HCT116 (cell line): ENCODE measurements around the gene NRGN. TPM values are rescaled to one million over a fixed set of nuclear protein-coding genes. Genes with fewer than 3 reads are reported as not detected.

Experiments
- ATAC-seq: fragments of 200-7000 bp; cut with Tn5 transposase; 2 replicates; pipeline ENCODE4 v1.9.1; 2020; ENCODE audit warnings: mild to moderate bottlenecking, moderate library complexity
- BruUV-seq: library from RNA; stranded (reverse); fragments of 400-500 nt; replicated peaks from 2 replicates; lab custom pipeline; 2021; lab: Mats Ljungman, UMichigan
- CTCF ChIA-PET: fragments of 300-600 bp; sonication (Branson Sonifier 250); formaldehyde crosslinking; loops from one replicate; lab custom pipeline; 2021; ENCODE audit warnings: antibody characterized with exemption; lab: Charles Lee
- POLR2A ChIA-PET: fragments of 300-600, 350-600 bp; sonication (Branson Sonifier 250); formaldehyde crosslinking; loops from one replicate; lab custom pipeline; 2021; ENCODE audit warnings: antibody characterized with exemption; lab: Charles Lee
- RAD21 ChIA-PET, 2 experiments: fragments of 300-600 bp; sonication (Branson Sonifier 250); formaldehyde crosslinking; loops; one replicate each; lab custom pipeline; 2023; ENCODE audit warnings: low total read pairs in 2 of 2; ENCODE audit not compliant: uncharacterized antibody in 2 of 2, unreplicated experiment in 2 of 2, low non-redundant PET in 1 of 2; lab: Charles Lee
- DNase-seq: peaks from one replicate; pipeline ENCODE4 v3.0.0-alpha.2; 2010; ENCODE audit warnings: low read depth, low spot score
- H2AFZ ChIP-seq: fragments of 200-600 bp; shearing (Covaris generic), sonication (generic); 2 replicates; pipeline ENCODE4 v1.6.1; 2017; ENCODE audit warnings: low read depth, mixed run types, mixed read lengths, antibody characterized with exemption, low read length; ENCODE audit not compliant: poor library complexity, severe bottlenecking
- H3K27ac ChIP-seq: 2 replicates; pipeline ENCODE4 v1.5.1; 2012; ENCODE audit warnings: low read depth, low read length
- H3K27me3 ChIP-seq: fragments of 200-600 bp; sonication (generic); 2 replicates; pipeline ENCODE4 v1.6.1; 2016; ENCODE audit warnings: mixed run types, low read length, mixed read lengths; ENCODE audit not compliant: insufficient read depth
- H3K36me3 ChIP-seq, 2 experiments: fragments of 200-500 bp in 1 of 2; fragments of 200-600 bp in 1 of 2; sonication (Bioruptor generic) in 1 of 2; sonication (generic) in 1 of 2; 2 replicates each; pipeline versions ENCODE4 v1.5.1 to v1.6.1; 2014 to 2016; ENCODE audit warnings: low read length in 2 of 2, inconsistent platforms in 1 of 2, mixed read lengths in 1 of 2, mixed run types in 1 of 2; ENCODE audit not compliant: insufficient read depth in 2 of 2, control insufficient read depth in 1 of 2
- H3K4me1 ChIP-seq, 2 experiments: fragments of 200-600 bp in 1 of 2; sonication (generic) in 1 of 2; 2 replicates each; pipeline versions ENCODE4 v1.5.1 to v1.6.1; 2012 to 2017; ENCODE audit warnings: low read length in 2 of 2, inconsistent platforms in 1 of 2, mild to moderate bottlenecking in 1 of 2, mixed read lengths in 1 of 2, mixed run types in 1 of 2, moderate library complexity in 1 of 2; ENCODE audit not compliant: insufficient read depth in 2 of 2, control insufficient read depth in 1 of 2
- H3K4me2 ChIP-seq: fragments of 200-600 bp; sonication (generic); 2 replicates; pipeline ENCODE4 v1.6.1; 2017; ENCODE audit warnings: mixed run types, low read length, mixed read lengths
- H3K4me3 ChIP-seq, 2 experiments: fragments of 200-600 bp in 1 of 2; sonication (generic) in 1 of 2; replicated peaks in 1 of 2; 2 replicates each; pipeline ENCODE4 v1.5.1; 2011 to 2016; ENCODE audit warnings: low read length in 2 of 2, control low read depth in 1 of 2, low read depth in 1 of 2, mild to moderate bottlenecking in 1 of 2, mixed read lengths in 1 of 2, mixed run types in 1 of 2
- H3K79me2 ChIP-seq: fragments of 200-600 bp; sonication (generic); 2 replicates; pipeline ENCODE4 v1.6.1; 2017; ENCODE audit warnings: mild to moderate bottlenecking, mixed run types, low read length, moderate library complexity, mixed read lengths; ENCODE audit not compliant: insufficient read depth
- H3K9ac ChIP-seq: fragments of 200-600 bp; sonication (generic); 2 replicates; pipeline ENCODE4 v1.6.1; 2016; ENCODE audit warnings: low read length, mixed read lengths
- H3K9me2 ChIP-seq: fragments of 200-600 bp; sonication (generic), shearing (Covaris generic); 2 replicates; pipeline ENCODE4 v1.6.1; 2017; ENCODE audit warnings: mixed run types, mild to moderate bottlenecking, moderate library complexity; ENCODE audit not compliant: insufficient read depth
- H3K9me3 ChIP-seq, 2 experiments: fragments of 200-500 bp in 1 of 2; fragments of 200-600 bp in 1 of 2; sonication (Bioruptor generic) in 1 of 2; sonication (generic) in 1 of 2; 2 replicates each; pipeline ENCODE4 v1.6.1; 2014 to 2017; ENCODE audit warnings: low read length in 2 of 2, mixed read lengths in 2 of 2, inconsistent platforms in 1 of 2, low read depth in 1 of 2, mild to moderate bottlenecking in 1 of 2, mixed run types in 1 of 2, moderate library complexity in 1 of 2; ENCODE audit not compliant: control insufficient read depth in 1 of 2, insufficient read depth in 1 of 2
- H4K20me1 ChIP-seq: fragments of 200-600 bp; sonication (generic), shearing (Covaris generic); 2 replicates; pipeline ENCODE4 v1.6.1; 2017; ENCODE audit warnings: mixed run types, mild to moderate bottlenecking, moderate library complexity; ENCODE audit not compliant: insufficient read depth
- CEBPB ChIP-seq: IDR thresholded peaks from 2 replicates; pipeline ENCODE4 v1.6.1; 2012; ENCODE audit warnings: low read depth
- ELF1 ChIP-seq: IDR thresholded peaks from 2 replicates; pipeline ENCODE4 v1.6.1; 2012; ENCODE audit warnings: low read depth, borderline replicate concordance
- EZH2 ChIP-seq: fragments of 200-600 bp; sonication (generic); IDR thresholded peaks from 2 replicates; pipeline ENCODE4 v1.6.1; 2017; ENCODE audit warnings: antibody characterized with exemption, mixed run types
- EZH2phosphoT487 ChIP-seq: fragments of 200-600 bp; IDR thresholded peaks from 2 replicates; pipeline ENCODE4 v1.6.1; 2018; ENCODE audit warnings: antibody characterized with exemption, borderline replicate concordance
- FOSL1 ChIP-seq: IDR thresholded peaks from 2 replicates; pipeline ENCODE4 v1.6.1; 2012; ENCODE audit warnings: low read depth
- JUND ChIP-seq: IDR thresholded peaks from 2 replicates; pipeline ENCODE4 v1.6.1; 2012
- SRF ChIP-seq: IDR thresholded peaks from 2 replicates; pipeline ENCODE4 v1.6.1; 2012; ENCODE audit warnings: low read depth
- TCF7L2 ChIP-seq: IDR thresholded peaks from 2 replicates; pipeline ENCODE4 v1.7.0; 2011; ENCODE audit warnings: borderline replicate concordance, inconsistent platforms; ENCODE audit not compliant: insufficient read depth, insufficient read length; ENCODE audit errors: extremely low read depth
- ZBTB33 ChIP-seq: IDR thresholded peaks from 2 replicates; pipeline ENCODE4 v1.6.1; 2011; ENCODE audit warnings: mild to moderate bottlenecking, low read length, moderate library complexity; ENCODE audit not compliant: insufficient replicate concordance; ENCODE audit errors: extremely low read depth
- intact Hi-C: fragments of 100-400 bp; cut with micrococcal nuclease; formaldehyde crosslinking; loops from 2 replicates; pipeline ENCODE4 v1.10.0; 2022
- total RNA-seq: library from RNA; stranded (reverse); gene quantifications from one replicate; pipeline ENCODE4 v1.2.1, GENCODE V29; 2021; ENCODE audit not compliant: unreplicated experiment

The NRGN gene
- total RNA-seq, 1 experiment from 2014 or later = 33.3 TPM

DNA sequence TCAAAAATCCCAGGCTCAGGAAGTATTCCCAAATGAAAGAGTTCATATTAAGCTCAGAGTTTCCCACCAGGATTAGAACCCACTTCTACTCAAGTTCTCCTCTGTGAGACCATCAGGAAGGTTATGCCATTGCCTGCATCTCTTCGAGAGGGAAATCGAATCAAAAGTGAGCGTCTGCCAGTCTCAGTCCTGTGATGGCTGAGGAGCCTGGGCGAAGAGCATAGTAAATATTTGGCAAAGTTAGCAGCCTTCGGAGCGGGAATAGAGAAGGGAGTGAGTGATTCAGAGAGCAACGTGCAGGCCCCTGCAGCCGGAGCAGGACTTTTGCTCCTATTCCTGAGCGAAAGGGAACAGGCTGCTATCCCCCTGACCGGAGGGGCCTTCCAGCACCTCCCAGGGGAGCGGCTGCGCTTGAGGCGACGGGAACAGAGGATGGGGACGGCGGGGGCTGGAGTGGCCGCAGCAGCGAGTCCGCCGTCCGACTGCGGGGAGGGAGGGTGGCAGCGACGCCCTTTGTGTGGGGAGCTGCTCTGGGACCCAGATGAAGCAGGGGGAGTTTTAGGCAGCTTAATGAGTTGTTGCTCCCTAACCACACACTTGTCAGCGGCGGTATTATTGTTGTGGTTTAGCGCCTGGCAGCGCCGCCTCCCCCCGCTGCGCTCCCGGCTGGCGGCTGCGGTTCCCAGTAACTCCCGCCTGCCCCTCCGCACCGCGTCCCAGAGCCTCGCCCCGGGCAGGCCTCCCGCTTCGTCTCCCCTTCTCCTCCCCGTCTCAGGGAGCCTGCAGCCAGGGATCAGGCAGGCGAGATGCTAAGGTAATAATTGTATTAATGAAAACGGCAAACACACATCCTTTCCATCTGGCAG is 21.7 kb upstream of the NRGN start:
- no peaks in the 10 kb centered on the region for H3K36me3 ChIP-seq
- BruUV-seq = no TSS peak
- H3K9me3 ChIP-seq = no peaks in the 10 kb centered on the region
- DNase-seq = no peak
- no peaks in the 10 kb centered on the region for H3K9me2 ChIP-seq
- no peaks in the 10 kb centered on the region for H3K79me2 ChIP-seq
- TF ChIP-seq JUND (no peak), ELF1 (no peak), FOSL1 (no peak), TCF7L2 (peak; percentile 88), EZH2phosphoT487 (peak; percentile 99), EZH2 (peak; percentile 99; the same call in 1 of the 2 replicates), CEBPB (no peak), SRF (no peak), ZBTB33 (no peak)
- CTCF ChIA-PET = no interaction called here
- no peaks in the 10 kb centered on the region for H4K20me1 ChIP-seq
- H3K27ac ChIP-seq = no peak overlapping the region
- ATAC-seq = peak; percentile 84
- H3K9ac ChIP-seq = no peak overlapping the region
- intact Hi-C loops = no loop called here
- POLR2A ChIA-PET = no interaction called here
- H3K27me3 ChIP-seq = peaks cover 74% of the 10 kb centered on the region
- H3K4me2 ChIP-seq = peak overlapping the region; percentile 62
- RAD21 ChIA-PET = no interaction called here
- no peak overlapping the region for H2AFZ ChIP-seq
- peaks cover 7 to 11% of the 10 kb centered on the region in 2 experiments; a peak in 3 of 4 replicates for H3K4me1 ChIP-seq
- peak overlapping the region; percentile 5 to 22; a peak in 2 of 4 replicates for H3K4me3 ChIP-seq
